ENCODE data around the gene ATF7IP2.
"Not testable (repeated sequence)": the region's sequence is repeated elsewhere in the genome, so short reads cannot be mapped to it uniquely, and the experiment has no call there.

ATF7IP2 gene

GRCh38 chr16:10385725-10386516, at the start of gene ATF7IP2:
Gene ATF7IP2 (plus strand): TSS chr16:10386061. CDS start chr16:10430621, 44,560 bp downstream.
- FAIRE-seq = no peak

GRCh38 chr16:10338426-10338825, 47.4 kb upstream of the ATF7IP2 start:
- no peak for FAIRE-seq

GRCh38 chr16:10339777-10340732, 45.8 kb upstream of the ATF7IP2 start:
- FAIRE-seq = no peak

- no peak for FAIRE-seq
These were observed 42.6 kb upstream of the ATF7IP2 start for GRCh38 chr16:10343124-10343760.

GRCh38 chr16:10344699-10345098, 41.2 kb upstream of the ATF7IP2 start:
- FAIRE-seq = not testable (repeated sequence)

GRCh38 chr16:10345629-10346028, 40.2 kb upstream of the ATF7IP2 start:
- FAIRE-seq = no peak

- FAIRE-seq = no peak
These were observed 36.0 kb upstream of the ATF7IP2 start for GRCh38 chr16:10349851-10350250.

- FAIRE-seq = no peak
These were observed 33.6 kb upstream of the ATF7IP2 start for GRCh38 chr16:10352262-10352661.

GRCh38 chr16:10355589-10355988, 30.3 kb upstream of the ATF7IP2 start:
- no peak for FAIRE-seq

- FAIRE-seq = no peak
These were observed 28.7 kb upstream of the ATF7IP2 start for GRCh38 chr16:10356870-10357842.

GRCh38 chr16:10361747-10362076, 24.1 kb upstream of the ATF7IP2 start:
- not testable (repeated sequence) for FAIRE-seq

GRCh38 chr16:10362077-10362863, 23.6 kb upstream of the ATF7IP2 start:
- no peak for FAIRE-seq

GRCh38 chr16:10362864-10363197, 23.0 kb upstream of the ATF7IP2 start:
- FAIRE-seq = not testable (repeated sequence)

- FAIRE-seq = not testable (repeated sequence)
These were observed 19.2 kb upstream of the ATF7IP2 start for GRCh38 chr16:10366619-10367018.

GRCh38 chr16:10367616-10368188, 18.2 kb upstream of the ATF7IP2 start:
- FAIRE-seq = no peak

- no peak for FAIRE-seq
These were observed 16.8 kb upstream of the ATF7IP2 start for GRCh38 chr16:10368969-10369551.

GRCh38 chr16:10370096-10370726, 15.7 kb upstream of the ATF7IP2 start:
- no peak for FAIRE-seq

- FAIRE-seq = no peak
These were observed 14.3 kb upstream of the ATF7IP2 start for GRCh38 chr16:10371592-10371991.

- FAIRE-seq = no peak
These were observed 12.3 kb upstream of the ATF7IP2 start for GRCh38 chr16:10373556-10373955.

GRCh38 chr16:10376229-10376628, 9.6 kb upstream of the ATF7IP2 start:
- FAIRE-seq = no peak
